Activated T-cell treated with anti-CD3 and anti-CD28 coated beads, Interleukin-2, amount 50 U/mL, for 48 hours (primary cell): Measurements from ENCODE around the gene WASF3.

Source experiments
- DNase-seq, 2 experiments: peaks; one replicate each; pipeline ENCODE4 v3.0.0-alpha.2; 2020

WASF3 gene, protein sequence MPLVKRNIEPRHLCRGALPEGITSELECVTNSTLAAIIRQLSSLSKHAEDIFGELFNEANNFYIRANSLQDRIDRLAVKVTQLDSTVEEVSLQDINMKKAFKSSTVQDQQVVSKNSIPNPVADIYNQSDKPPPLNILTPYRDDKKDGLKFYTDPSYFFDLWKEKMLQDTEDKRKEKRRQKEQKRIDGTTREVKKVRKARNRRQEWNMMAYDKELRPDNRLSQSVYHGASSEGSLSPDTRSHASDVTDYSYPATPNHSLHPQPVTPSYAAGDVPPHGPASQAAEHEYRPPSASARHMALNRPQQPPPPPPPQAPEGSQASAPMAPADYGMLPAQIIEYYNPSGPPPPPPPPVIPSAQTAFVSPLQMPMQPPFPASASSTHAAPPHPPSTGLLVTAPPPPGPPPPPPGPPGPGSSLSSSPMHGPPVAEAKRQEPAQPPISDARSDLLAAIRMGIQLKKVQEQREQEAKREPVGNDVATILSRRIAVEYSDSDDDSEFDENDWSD

DNA sequence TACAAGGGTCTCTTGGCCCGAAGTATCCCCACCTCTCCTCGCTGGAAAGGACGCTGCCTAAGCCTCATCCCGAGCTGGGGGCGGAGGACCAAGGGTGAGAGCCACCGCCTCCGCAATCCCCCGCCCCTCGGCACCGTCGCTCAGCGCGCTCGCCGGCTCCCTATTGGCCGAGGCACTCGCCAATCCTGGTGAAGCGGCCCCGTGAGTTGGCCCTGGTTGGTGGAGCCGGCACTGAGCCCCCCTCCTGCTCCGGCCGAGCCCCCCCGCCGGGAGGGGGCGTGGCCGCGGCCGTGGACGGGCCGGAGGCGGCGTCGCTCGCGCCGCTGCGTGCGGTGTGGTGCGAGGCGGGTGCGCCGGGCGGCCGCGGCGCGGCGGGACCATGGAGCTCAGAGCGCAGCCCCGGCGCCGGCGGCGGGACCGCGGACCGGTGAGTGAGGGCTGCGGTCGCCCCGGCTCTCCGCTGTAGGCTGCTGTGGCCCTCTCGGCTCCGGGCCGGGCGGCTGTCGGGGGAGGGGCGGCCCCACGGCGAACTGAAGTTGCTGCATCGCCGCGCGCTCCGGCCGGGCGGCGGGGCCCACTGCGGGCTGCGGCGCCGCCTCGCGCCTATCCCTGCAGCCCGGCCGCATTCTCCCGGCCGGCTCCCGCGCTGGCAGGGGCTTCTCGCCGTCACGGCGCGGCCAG is at the start of gene WASF3:
WASF3 (plus strand) TSS at position 291 of the 681 bp plus-strand sequence. CDS start 84,588 bp downstream, outside the sequence.
- peak; percentile 71 to 75 for DNase-seq

DNA sequence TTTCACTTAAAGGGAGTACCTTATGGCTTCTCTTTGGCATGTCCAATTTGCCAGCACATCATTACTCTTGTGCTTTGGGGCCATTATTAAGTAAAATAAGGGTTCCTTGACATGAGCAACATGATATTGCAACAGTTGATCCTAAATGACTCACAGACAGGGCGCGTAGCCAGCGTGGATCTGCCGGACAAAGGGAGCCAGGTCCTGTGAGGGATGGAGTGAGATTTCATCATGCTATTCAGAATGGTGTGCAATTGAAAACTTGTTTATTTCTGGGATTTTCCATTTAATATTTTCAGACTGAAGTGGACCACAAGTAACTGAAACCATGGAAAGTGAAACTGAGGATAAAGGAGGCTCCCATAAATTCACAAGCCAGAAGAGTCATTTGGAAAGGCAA is 48.6 kb upstream of the WASF3 start:
- DNase-seq, result no peak

DNA sequence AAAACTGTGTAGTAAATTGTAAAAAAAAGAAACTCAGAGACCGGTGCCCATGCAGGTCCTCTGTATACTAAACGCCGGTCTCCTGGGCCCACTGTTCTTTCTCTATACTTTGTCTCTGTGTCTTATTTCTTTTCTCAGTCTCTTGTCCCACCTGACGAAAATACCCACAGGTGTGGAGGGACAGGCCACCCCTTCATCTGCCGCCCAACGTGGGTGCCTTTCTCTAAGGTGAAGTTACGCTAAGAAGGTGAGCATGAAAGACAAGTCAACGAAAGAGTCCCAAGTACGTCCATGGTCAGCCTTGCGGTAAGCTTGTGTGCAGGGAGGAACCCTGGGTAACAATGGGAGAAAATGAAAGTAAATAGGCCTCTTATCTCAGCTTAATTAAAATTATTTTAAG is 48.0 kb upstream of the WASF3 start:
- DNase-seq, result no peak

DNA sequence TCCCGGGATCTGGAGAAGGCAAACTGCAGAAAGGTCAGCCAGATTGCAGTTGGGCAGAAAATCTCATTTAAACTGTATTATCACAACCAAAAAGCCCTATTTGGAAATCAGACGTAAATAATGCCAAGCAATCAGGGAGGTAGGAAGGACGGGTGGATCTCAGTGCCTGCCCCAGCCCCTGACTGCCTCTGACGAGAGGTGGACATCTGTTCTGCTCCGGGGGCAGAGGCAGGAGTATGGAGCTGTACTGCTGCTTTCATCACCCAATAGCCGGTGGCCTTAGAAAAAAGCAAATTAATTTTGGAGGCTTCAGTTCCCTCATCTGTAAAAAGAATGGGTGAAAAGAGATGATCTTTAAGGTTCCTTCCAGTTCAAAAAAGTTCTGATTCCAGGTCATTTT is 43.6 kb upstream of the WASF3 start:
- DNase-seq, result no peak

DNA sequence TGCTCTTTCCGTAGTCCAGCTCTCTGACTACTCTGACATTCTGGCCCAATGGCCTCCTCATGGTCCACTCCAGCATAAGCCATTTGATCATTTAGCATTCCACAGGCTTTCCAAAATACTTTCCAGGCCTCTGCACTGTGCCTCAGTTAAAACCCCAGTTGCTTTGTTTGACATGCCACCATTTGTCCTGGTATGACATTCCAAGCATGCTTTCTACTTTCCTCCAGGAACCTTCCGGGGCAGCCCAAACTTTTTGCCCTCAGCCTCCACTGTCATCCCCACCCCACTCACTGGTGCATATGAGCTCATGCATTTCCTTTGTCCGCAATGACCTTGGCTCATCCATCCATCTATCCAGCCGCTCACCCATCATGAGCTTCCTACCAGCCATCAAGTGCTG is 41.8 kb upstream of the WASF3 start:
- DNase-seq, result no peak

DNA sequence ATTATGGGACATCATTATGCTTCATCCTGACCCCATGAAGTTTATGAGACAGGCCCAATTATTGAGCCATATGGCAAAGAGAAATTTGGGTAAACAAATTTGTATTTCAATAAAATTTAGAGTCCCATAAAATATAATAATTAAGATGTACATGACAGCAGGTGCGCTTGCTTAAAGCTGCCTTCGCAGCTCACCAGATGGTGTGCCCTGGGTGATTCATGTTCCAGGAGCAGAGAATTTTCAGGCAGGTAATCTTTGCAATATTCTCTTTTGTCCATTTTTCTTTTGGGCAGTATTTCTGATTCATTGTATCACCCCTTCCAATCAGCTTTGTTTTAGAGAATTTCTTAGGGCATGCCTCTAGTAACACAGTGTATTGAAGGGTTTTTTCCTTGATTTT is 39.5 kb upstream of the WASF3 start:
- no peak for DNase-seq

DNA sequence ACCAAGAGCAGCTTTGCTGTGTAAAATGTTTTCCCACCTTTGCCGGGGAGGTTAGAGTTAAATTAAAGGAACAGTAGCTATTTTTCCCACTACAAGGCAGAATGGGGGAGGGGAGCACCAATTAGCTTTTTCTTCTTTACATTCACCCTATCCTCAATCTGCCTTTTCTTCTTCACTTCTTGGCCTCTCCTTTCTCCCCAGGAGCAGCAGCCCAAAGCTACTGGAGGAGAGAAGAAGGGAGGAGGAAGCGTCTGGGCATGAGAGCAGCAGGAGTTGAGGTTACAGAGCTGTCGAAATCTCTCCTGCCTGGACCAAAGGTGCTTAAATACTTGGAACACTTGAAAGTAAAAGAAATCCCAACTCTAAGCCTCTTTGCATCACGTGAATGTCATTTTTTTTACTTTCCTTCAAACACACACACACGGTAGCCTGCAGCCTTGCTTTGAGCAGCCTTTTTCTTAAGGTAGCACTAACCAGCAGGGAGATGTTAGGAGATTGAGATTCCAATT is 39.0 kb upstream of the WASF3 start:
- no peak for DNase-seq

DNA sequence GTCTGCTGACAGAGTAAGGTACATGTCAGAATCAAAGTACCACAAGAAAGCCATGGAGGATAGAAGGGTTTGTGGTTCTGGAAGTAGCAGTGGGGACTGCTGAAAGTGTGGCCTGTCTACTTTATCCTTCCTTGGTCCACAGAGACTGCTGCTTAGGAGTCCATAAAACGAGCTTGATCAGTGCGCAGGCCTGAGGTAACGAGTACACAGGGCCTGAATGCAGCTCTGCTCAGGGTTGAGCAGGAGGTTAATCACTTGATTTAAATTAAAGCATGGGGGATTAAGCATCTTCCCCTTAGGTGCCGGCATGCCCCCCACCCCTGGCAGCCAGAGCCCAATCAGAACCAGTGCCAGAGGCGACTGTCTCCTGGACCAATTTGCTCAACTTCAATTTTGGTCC is 34.9 kb upstream of the WASF3 start:
- no peak for DNase-seq

DNA sequence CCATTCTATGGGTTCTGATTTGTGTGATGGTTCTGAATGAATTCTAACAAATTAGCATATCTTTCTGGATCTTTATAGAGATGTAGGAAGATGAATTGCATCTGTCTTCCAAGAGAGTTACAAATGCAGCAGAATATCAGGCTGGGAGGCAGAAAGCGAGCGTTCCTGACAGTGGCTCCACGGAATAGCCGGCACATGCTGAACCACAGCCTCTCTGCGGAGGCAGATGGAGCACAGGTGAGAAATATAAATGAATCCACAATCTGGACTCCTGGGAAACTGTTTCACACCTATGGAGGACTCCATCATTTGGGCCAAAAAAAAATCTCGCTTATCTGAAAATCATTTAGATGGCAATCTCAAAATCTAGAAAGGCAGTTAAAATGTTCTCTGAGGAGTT is 34.5 kb upstream of the WASF3 start:
- no peak for DNase-seq

DNA sequence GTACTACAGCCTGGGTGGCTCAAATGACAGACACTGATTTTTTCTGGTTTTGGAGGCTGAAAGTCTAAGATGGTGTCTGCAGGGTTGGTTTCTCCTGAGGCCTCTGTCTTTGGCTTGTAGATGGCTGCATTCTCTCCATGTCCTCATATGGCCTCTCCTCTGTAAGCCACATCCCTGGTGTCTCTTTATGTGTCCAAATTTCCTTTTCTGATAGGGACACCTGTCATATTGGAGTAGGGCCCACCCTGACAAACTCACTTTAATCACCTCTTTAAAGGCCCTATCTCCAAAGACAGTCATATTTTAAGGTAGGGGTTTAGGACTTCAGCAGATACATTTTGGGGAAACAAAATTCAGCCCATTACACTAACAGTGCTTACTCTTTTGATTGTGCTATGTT is 32.0 kb upstream of the WASF3 start:
- no peak for DNase-seq

DNA sequence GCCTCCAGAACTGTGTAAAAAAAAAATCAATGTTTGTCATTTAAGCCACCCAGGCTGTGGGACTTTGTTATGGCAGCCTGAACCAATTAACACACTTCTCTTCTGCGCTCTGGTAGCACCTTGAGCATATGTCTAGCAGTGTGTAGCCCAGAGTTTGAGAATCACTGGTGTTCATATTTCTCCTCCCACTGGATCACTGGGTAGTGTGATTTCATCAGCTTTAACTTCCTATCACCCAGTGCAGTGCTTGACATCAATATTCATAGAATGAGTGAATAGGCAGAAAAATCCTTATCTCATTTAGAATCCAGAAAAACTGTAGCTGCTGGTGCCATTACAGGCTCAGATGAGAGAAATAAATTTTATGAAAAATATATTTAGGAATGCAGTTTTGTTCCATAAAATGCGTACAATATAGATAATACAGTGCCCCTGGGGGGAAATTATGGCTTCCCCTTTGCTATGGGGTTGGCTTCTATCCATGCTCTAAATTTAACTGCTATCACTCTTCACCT is 30.7 kb upstream of the WASF3 start:
- no peak for DNase-seq

DNA sequence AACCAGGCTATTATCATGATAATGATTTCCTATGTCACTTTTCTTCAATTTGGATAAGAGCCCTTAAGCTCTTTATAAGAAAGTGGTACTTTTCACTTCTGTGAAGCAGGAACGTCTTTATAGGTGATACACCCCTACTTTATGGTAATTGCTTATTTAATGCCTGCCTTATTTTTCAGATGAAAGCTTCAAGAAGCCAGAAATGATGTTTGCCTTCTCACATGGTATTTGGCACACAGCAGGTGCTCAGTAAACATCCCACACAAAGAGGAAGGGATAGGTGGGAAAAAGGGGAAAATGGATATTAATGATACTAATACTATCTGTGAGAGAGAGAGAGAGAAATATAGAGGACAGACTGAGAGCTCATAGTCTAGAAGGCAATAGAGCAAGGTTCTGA is 29.0 kb upstream of the WASF3 start:
- no peak for DNase-seq

DNA sequence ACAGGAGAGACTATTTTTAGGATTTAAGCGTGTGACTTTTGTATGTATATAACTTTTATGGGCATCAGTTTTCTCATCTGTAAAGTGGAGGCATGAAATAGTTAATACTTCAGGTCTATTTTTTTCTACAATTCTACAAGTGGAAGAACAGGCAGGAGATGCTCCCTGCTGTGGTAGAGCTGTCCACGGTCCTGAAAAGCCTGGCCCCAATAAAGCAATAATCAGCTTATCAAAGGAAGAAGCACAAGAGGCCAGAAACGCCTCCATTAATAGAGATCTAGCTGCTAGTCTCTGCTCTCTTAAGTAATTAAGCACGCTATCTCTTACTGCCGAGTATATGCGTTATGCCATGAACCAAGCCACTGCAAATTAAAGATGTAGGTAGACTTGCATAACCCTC is 28.0 kb upstream of the WASF3 start:
- peak; percentile 17 to 35 for DNase-seq

DNA sequence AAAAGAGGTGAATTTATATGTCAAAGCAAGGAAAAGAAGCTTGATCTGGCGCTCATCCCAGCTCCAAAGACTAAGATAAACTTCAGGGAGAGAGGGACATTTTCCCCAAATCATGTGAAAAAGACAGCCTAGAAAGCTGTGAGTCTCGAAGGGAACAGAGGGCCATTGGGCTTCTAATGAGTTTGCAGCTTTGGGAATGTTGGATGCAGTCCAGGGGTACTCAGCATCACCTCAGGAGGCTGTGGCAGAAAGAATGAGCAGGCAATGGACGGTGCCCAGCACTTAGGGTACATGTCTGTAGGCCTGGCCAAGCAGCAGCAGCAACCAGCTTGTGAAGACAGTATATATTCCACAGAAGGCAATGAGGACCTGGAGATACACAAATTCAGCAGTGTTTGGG is 25.7 kb upstream of the WASF3 start:
- DNase-seq, result no peak

DNA sequence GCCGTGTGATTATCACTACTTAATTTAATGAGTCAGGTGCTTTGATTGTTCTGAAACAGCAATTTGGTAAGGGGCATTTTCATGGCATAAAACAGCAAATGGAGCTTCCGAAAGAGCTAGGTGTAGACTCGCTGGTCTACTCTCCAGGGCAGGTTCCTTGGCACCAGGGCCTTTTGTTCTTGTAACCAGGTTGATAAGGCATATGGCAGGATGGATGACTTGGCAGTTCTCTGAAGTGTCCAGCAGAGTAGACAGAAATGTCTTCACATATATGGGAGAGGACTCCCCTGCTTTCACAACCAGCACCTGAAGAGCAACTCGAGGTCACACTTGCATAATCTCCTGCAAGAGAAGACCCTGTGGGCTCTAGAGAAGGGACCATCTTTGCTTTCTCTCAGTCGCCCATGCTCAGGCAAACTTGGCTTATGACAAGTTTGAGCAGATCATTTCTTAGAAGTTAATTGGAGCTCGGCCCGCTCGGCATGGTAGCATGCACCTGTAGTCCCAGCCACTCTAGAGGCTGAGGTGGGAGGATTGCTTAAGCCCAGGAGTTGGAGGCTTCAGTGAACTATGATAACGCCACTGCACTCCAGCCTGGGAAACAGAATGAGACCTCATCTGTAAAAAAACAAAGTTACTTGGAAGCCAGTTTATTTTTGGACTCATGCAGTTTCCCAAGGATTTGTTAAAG is 23.3 kb upstream of the WASF3 start:
- no peak for DNase-seq

DNA sequence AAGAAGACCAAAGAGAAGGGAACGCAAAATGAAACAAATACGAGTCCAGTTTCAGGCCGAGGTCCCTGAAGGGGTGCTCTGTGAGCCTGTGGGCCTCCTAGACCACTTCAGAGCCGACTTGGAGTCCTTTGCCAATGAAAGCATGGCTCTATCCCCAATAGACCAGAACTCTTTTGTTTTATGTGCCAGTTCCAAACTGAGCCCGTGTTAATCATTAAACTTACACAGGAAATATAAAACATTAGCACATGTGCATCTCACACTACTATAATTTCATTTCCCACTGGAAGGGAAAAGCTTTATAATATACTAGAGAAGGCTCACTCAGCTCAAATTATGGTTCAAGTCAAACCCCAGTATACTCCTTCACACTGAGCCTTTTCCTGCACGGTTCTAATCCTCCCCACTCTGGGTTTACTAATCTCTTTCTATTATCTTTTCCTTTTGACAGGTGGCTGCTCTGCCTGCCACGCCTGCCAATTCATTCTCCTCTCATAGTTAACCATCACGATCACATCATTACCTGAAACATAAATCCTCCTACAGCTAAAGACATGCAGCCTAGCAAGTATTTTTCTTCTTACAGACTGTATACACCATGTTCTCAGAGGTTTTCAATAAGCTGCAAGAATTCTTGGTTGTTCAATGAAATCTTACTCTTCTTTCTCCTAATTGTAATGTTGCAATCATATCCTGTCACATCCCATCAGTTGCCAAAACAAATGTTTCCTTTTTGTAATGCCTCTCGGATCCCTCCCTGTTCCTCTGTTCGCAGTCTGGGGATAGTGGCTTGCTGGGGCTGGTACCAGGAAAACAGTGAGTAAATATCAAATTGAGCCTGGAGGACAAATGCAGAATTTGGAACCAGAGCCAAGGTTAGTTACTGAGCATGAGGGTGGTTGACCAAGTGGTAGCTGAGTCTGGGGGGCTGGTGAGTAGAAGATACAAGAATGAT is 18.8 kb upstream of the WASF3 start:
- no peak for DNase-seq

DNA sequence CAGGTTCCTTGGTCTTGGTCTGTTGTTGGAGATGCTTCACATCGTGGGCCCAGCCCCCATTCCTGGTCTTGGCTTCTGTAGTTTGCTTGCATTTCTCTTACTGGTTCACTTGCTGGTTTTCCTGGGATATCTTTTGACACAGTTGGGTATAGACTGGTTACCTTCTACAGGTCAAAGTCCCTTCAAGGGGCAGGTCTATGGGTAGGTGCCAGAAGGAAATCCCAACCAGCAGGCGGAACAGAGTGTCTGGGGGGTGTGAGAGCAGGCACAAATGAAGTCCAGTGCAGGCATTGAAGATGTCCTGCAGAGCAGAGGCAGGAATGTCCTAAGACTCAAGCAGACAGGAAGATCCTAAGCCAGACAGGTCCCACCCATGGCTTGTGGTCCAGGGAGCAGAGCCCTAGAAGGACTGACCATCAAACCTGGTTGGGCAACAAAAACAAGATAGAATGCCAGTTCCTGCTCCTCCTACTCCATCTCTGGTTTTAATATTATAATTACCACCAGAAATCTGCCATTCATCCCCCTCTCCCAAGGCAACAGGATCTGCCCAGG is 17.7 kb upstream of the WASF3 start:
- no peak for DNase-seq

DNA sequence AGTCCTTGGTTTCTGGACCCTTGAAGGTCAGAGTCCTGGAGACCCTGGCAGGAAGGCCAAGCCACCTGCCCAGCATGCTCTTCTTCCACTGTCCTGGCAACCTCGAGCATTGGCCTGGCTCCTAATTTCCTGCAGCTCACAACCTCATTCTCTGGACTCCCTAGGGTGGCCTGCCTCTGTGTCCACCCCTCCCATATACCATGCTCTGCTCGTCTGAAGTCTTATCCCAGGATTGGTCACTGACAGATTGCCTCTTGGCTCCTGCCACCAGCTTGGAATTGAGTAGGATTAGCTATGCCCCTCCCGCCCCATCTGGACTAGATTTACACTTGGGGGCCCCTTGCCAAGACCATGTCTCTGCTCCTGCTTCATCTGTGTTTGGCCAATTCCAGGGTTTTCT is 17.1 kb upstream of the WASF3 start:
- no peak for DNase-seq

DNA sequence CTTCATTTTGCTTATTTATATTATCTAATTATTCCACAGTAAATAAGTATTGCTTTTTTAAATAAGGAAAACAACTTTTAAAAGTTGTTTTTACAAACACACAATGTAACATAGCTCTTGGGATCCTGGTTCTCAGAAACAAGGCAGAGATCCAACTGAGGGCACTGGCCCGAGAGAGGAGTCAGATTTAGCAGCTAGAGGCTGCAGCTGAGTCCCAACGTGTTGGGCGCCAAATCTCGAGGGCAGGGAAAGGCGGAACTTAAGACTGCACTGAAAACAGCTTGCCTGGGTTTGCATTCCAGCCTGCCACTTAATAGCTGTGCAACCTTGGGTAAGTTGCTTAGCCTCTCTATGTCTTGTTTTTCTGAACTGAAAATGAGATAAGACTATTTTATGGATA is 16.4 kb upstream of the WASF3 start:
- DNase-seq, result no peak

DNA sequence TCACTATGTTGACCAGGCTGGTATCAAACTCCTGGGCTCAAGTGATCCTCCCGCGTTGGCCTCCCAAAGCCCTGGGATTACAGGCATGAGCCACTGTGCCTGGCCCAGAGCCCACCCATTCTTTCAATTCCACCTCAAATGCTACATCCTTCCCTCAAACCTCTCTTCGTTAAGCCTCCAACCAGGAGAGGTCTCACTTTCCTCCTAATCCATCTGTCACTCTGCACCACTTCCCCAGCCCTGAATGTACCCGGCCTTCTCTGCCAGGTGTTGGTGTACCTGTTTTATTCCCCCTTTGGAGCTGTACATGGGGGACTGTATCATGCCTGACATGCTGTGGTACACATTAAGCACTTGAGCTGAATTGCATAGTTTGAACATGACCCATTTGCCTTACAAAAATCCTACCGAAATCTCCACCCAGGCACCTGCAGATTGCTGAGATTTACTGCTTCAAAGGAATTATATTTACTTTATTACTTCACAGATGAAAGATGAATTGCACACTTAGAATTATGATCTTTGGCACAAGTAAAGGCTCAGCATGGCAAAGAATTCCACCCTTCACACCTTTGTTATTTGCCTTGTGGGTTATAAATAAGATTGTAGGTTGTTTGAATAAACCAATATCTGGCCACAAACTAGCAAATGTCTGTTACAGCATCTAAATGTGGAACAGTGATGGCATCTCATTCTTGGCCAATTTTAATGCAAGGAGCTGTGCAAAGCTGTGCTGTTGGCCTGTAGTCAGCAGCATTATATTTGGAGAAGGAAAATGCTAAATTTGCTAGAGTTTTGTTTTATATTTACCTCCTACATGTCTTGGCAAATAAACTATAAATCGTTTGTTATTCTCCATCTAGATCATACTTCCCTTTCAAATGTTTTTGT is 15.6 kb upstream of the WASF3 start:
- no peak for DNase-seq

DNA sequence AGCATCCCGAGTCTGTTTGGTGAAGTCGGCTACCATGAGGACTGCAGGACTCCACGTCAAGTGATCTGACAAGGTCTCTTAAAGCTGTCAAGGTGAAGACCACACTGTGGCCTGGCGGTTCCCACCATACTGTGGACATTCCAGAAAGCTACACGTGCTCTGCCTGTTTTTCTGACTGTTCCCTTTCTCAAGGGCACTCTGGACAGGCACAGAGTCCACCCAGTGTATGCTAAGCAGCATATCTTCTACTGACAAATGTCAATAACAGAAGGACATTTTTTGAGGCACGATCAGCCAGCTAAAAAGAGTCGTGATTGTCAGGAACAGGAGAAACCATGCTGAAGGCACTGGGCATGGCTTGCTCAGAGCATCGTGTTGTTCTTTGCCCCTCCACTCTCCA is 12.8 kb upstream of the WASF3 start:
- DNase-seq, result no peak
